Measurements from ENCODE around the gene ARX.

Gene ARX

GRCh38 chrX:25017667-25018247, 2.0 kb upstream of the ARX start:
- TF ChIP-seq CTCF (IDR thresholded peaks at IDR 0.05; ENCODE audit: control insufficient read depth, insufficient read depth, low read depth, low read length, missing control alignments) = no peak
- DNase-seq (ENCODE audit: low read depth) = no peak
- no peak overlapping the region for H3K4me3 ChIP-seq (ENCODE audit: control insufficient read depth, low read depth, low read length)

GRCh38 chrX:25016938-25017598, 1.3 kb upstream of the ARX start:
- TF ChIP-seq CTCF (IDR thresholded peaks at IDR 0.05; ENCODE audit: control insufficient read depth, insufficient read depth, low read depth, low read length, missing control alignments) = no peak
- no peak overlapping the region for H3K4me3 ChIP-seq (ENCODE audit: control insufficient read depth, low read depth, low read length)
- no peak for DNase-seq (ENCODE audit: low read depth)

GRCh38 chrX:25016361-25016671, 551 bp upstream of the ARX start:
- DNase-seq (ENCODE audit: low read depth) = no peak
- TF ChIP-seq CTCF (IDR thresholded peaks at IDR 0.05; ENCODE audit: control insufficient read depth, insufficient read depth, low read depth, low read length, missing control alignments) = no peak
- H3K4me3 ChIP-seq (ENCODE audit: control insufficient read depth, low read depth, low read length) = no peak overlapping the region

GRCh38 chrX:25014366-25014838, 1.4 kb downstream of the ARX start:
- DNase-seq (ENCODE audit: low read depth) = no peak
- no peak for TF ChIP-seq CTCF (IDR thresholded peaks at IDR 0.05; ENCODE audit: control insufficient read depth, insufficient read depth, low read depth, low read length, missing control alignments)
- no peak overlapping the region for H3K4me3 ChIP-seq (ENCODE audit: control insufficient read depth, low read depth, low read length)

GRCh38 chrX:25013632-25014365, 2.0 kb downstream of the ARX start:
- TF ChIP-seq CTCF (IDR thresholded peaks at IDR 0.05; ENCODE audit: control insufficient read depth, insufficient read depth, low read depth, low read length, missing control alignments) = no peak
- H3K4me3 ChIP-seq (ENCODE audit: control insufficient read depth, low read depth, low read length) = no peak overlapping the region
- no peak for DNase-seq (ENCODE audit: low read depth)

- no peak for DNase-seq (ENCODE audit: low read depth)
- TF ChIP-seq CTCF (IDR thresholded peaks at IDR 0.05; ENCODE audit: control insufficient read depth, insufficient read depth, low read depth, low read length, missing control alignments) = no peak
- H3K4me3 ChIP-seq (ENCODE audit: control insufficient read depth, low read depth, low read length) = no peak overlapping the region
Observed at GRCh38 chrX:25012793-25013631, 2.8 kb downstream of the ARX start.

Data from AG09309 (cell line).